Measurements from ENCODE around the gene TTC7B.

- TF ChIP-seq, protein P1, sequence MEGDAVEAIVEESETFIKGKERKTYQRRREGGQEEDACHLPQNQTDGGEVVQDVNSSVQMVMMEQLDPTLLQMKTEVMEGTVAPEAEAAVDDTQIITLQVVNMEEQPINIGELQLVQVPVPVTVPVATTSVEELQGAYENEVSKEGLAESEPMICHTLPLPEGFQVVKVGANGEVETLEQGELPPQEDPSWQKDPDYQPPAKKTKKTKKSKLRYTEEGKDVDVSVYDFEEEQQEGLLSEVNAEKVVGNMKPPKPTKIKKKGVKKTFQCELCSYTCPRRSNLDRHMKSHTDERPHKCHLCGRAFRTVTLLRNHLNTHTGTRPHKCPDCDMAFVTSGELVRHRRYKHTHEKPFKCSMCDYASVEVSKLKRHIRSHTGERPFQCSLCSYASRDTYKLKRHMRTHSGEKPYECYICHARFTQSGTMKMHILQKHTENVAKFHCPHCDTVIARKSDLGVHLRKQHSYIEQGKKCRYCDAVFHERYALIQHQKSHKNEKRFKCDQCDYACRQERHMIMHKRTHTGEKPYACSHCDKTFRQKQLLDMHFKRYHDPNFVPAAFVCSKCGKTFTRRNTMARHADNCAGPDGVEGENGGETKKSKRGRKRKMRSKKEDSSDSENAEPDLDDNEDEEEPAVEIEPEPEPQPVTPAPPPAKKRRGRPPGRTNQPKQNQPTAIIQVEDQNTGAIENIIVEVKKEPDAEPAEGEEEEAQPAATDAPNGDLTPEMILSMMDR (conservative IDR thresholded peaks at IDR 0.05; ENCODE audit: low read depth in 2 of 2), result no peak
- TF ChIP-seq, protein P2, sequence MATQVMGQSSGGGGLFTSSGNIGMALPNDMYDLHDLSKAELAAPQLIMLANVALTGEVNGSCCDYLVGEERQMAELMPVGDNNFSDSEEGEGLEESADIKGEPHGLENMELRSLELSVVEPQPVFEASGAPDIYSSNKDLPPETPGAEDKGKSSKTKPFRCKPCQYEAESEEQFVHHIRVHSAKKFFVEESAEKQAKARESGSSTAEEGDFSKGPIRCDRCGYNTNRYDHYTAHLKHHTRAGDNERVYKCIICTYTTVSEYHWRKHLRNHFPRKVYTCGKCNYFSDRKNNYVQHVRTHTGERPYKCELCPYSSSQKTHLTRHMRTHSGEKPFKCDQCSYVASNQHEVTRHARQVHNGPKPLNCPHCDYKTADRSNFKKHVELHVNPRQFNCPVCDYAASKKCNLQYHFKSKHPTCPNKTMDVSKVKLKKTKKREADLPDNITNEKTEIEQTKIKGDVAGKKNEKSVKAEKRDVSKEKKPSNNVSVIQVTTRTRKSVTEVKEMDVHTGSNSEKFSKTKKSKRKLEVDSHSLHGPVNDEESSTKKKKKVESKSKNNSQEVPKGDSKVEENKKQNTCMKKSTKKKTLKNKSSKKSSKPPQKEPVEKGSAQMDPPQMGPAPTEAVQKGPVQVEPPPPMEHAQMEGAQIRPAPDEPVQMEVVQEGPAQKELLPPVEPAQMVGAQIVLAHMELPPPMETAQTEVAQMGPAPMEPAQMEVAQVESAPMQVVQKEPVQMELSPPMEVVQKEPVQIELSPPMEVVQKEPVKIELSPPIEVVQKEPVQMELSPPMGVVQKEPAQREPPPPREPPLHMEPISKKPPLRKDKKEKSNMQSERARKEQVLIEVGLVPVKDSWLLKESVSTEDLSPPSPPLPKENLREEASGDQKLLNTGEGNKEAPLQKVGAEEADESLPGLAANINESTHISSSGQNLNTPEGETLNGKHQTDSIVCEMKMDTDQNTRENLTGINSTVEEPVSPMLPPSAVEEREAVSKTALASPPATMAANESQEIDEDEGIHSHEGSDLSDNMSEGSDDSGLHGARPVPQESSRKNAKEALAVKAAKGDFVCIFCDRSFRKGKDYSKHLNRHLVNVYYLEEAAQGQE (IDR thresholded peaks at IDR 0.05; ENCODE audit: unreplicated experiment), result no peak
- no peak for TF ChIP-seq NANOG (IDR thresholded peaks at IDR 0.05; ENCODE audit: borderline replicate concordance)
Observed at GRCh38 chr14:90654831-90655276, 161.4 kb downstream of the TTC7B start.

Measured in GM23338 (cell line).